Panc1 (cell line): ENCODE measurements around the gene CABP2. TPM values are rescaled to one million over a fixed set of nuclear protein-coding genes. Genes with fewer than 3 reads are reported as not detected.
"Not testable (repeated sequence)": the region's sequence is repeated elsewhere in the genome, so short reads cannot be mapped to it uniquely, and the experiment has no call there.

Experiments used
- ATAC-seq: fragments of 200-7000 bp; cut with Tn5 transposase; 2 replicates; pipeline ENCODE4 v1.9.1; 2020; ENCODE audit warnings: mild to moderate bottlenecking, moderate library complexity
- BruUV-seq: library from RNA; stranded (reverse); fragments of 400-500 nt; replicated peaks from 2 replicates; lab custom pipeline; 2021; lab: Mats Ljungman, UMichigan
- CTCF ChIA-PET: fragments of 300-600 bp; sonication (Branson Sonifier 250); formaldehyde crosslinking; loops from one replicate; lab custom pipeline; 2022; ENCODE audit warnings: antibody characterized with exemption; lab: Charles Lee
- POLR2A ChIA-PET: fragments of 300-600 bp; sonication (Branson Sonifier 250); formaldehyde crosslinking; loops from one replicate; lab custom pipeline; 2022; ENCODE audit warnings: antibody characterized with exemption; lab: Charles Lee
- DNase-seq: peaks from one replicate; pipeline ENCODE4 v3.0.0-alpha.2; 2010; ENCODE audit warnings: low read depth, low spot score
- H3K27ac ChIP-seq: 2 replicates; pipeline ENCODE4 v1.5.1; 2011; ENCODE audit warnings: mild to moderate bottlenecking, low read length, inconsistent platforms
- H3K27me3 ChIP-seq: fragments of 200-500 bp; sonication (Bioruptor generic); 2 replicates; pipeline ENCODE4 v1.6.0; 2014; ENCODE audit warnings: low read length, inconsistent platforms; ENCODE audit not compliant: control insufficient read depth, insufficient read depth
- H3K36me3 ChIP-seq: fragments of 200-500 bp; sonication (Bioruptor generic); 2 replicates; pipeline ENCODE4 v1.5.1; 2014; ENCODE audit warnings: inconsistent platforms, mild to moderate bottlenecking, low read length, moderate library complexity; ENCODE audit not compliant: control insufficient read depth, insufficient read depth
- H3K4me1 ChIP-seq: 2 replicates; pipeline ENCODE4 v1.5.1; 2011; ENCODE audit warnings: inconsistent platforms, mild to moderate bottlenecking, low read length, moderate library complexity; ENCODE audit not compliant: control insufficient read depth, insufficient read depth
- H3K4me3 ChIP-seq, 2 experiments: 2 replicates each; pipeline ENCODE4 v1.5.1; 2011 to 2012; ENCODE audit warnings: low read depth in 2 of 2, low read length in 2 of 2, mild to moderate bottlenecking in 2 of 2, inconsistent platforms in 1 of 2, moderate library complexity in 1 of 2
- H3K9me3 ChIP-seq: fragments of 200-500 bp; sonication (Bioruptor generic); 2 replicates; pipeline ENCODE4 v1.5.1; 2014; ENCODE audit warnings: low read depth, mild to moderate bottlenecking, inconsistent platforms, low read length, moderate library complexity; ENCODE audit not compliant: control insufficient read depth, insufficient read depth
- POLR2AphosphoS5 ChIP-seq: IDR thresholded peaks from 2 replicates; pipeline ENCODE4 v1.6.1; 2012; ENCODE audit warnings: mild to moderate bottlenecking, low read depth, low read length, moderate library complexity
- SIN3A ChIP-seq: IDR thresholded peaks from 2 replicates; pipeline ENCODE4 v1.6.1; 2012; ENCODE audit warnings: low read depth, mild to moderate bottlenecking, low read length, moderate library complexity, borderline replicate concordance; ENCODE audit not compliant: insufficient read depth
- TCF7L2 ChIP-seq: IDR thresholded peaks from 2 replicates; pipeline ENCODE4 v1.6.1; 2011; ENCODE audit warnings: mild to moderate bottlenecking, low read depth, low read length, inconsistent platforms
- in situ Hi-C: cut with HindIII; loops from 2 replicates; pipeline ENCODE4 v1.10.0; 2016; ENCODE audit warnings: low sequenced_read_pairs, low pct_unique_long_range_greater_than_20kb
- intact Hi-C: fragments of 100-400 bp; cut with micrococcal nuclease; formaldehyde crosslinking; loops from one replicate; pipeline ENCODE4 v1.10.0; 2022; ENCODE audit not compliant: unreplicated experiment
- total RNA-seq: library from RNA; stranded (reverse); gene quantifications from one replicate; pipeline ENCODE4 v1.2.1, GENCODE V29; 2021; ENCODE audit not compliant: unreplicated experiment
- TF ChIP-seq, protein P1 (sequence below): fragments of 450-650 bp; IDR thresholded peaks from 2 replicates; pipeline ENCODE4 v1.5.1; 2017; ENCODE audit warnings: mild to moderate bottlenecking
- TF ChIP-seq, protein P2 (sequence below), 2 experiments: IDR thresholded peaks; 2 replicates each; pipeline ENCODE4 v1.6.1; 2011 to 2012; ENCODE audit warnings: low read depth in 2 of 2, control low read depth in 1 of 2, low read length in 1 of 2, mild to moderate bottlenecking in 1 of 2, moderate library complexity in 1 of 2; ENCODE audit not compliant: insufficient read depth in 1 of 2

CABP2 gene
- total RNA-seq, 1 experiment from 2014 or later, result not detected

DNA sequence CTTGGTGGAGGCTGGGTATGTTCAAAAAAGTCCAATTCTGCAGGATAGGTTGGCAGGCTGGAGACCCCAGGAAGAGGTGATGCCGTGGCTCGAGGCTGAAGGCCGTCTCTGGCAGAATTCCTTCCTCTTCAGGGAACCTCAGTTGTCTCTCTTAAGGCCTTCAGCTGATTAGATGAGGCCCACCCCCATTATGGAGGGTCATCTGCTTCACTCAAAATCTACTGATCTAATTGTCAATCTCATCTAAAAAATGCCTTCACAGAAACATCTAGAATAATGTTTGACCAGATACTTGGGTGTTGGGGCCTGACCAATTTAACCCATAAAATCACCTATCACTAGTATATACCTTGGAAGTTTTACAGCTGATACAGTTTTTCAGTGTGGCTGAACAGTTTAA lies 33.0 kb upstream of the CABP2 start:
- intact Hi-C loops, result no loop called here
- ChIA-PET CTCF (no interaction called here), POLR2A (no interaction called here)

DNA sequence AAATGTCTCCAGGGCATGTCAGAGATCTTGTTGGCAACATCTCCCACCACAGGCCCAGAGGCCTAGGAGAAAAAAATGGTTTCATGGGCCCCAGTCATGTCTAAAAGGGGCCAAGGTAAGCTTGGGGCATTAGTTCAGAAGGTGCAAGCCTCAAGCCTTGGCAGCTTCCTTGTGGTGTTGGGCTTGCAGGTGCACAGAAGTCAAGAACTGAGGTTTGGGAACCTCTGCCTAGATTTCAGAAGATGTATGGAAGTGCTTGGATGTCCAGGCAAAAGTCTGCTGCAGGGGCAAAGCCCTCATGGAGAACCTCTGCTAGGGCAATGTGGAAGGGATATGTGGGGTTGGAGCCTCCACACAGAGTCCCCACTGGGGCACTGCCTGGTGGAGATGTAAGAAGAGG lies 28.5 kb upstream of the CABP2 start:
- POLR2A ChIA-PET, H3K9me3 ChIP-seq, H3K36me3 ChIP-seq, in situ Hi-C loops, H3K27ac ChIP-seq, DNase-seq, H3K4me3 ChIP-seq, intact Hi-C loops, ATAC-seq, BruUV-seq, H3K27me3 ChIP-seq, H3K4me1 ChIP-seq, CTCF ChIA-PET: not testable (repeated sequence)

More for the DNA sequence above, 33.0 kb upstream of the CABP2 start:
- no peak overlapping the region for H3K4me3 ChIP-seq
- in situ Hi-C loops, result no loop called here
- no peaks in the 10 kb centered on the region for H3K9me3 ChIP-seq
- no peak for TF ChIP-seq POLR2AphosphoS5
- TF ChIP-seq, protein P1, sequence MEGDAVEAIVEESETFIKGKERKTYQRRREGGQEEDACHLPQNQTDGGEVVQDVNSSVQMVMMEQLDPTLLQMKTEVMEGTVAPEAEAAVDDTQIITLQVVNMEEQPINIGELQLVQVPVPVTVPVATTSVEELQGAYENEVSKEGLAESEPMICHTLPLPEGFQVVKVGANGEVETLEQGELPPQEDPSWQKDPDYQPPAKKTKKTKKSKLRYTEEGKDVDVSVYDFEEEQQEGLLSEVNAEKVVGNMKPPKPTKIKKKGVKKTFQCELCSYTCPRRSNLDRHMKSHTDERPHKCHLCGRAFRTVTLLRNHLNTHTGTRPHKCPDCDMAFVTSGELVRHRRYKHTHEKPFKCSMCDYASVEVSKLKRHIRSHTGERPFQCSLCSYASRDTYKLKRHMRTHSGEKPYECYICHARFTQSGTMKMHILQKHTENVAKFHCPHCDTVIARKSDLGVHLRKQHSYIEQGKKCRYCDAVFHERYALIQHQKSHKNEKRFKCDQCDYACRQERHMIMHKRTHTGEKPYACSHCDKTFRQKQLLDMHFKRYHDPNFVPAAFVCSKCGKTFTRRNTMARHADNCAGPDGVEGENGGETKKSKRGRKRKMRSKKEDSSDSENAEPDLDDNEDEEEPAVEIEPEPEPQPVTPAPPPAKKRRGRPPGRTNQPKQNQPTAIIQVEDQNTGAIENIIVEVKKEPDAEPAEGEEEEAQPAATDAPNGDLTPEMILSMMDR, result no peak
- TF ChIP-seq, protein P2, sequence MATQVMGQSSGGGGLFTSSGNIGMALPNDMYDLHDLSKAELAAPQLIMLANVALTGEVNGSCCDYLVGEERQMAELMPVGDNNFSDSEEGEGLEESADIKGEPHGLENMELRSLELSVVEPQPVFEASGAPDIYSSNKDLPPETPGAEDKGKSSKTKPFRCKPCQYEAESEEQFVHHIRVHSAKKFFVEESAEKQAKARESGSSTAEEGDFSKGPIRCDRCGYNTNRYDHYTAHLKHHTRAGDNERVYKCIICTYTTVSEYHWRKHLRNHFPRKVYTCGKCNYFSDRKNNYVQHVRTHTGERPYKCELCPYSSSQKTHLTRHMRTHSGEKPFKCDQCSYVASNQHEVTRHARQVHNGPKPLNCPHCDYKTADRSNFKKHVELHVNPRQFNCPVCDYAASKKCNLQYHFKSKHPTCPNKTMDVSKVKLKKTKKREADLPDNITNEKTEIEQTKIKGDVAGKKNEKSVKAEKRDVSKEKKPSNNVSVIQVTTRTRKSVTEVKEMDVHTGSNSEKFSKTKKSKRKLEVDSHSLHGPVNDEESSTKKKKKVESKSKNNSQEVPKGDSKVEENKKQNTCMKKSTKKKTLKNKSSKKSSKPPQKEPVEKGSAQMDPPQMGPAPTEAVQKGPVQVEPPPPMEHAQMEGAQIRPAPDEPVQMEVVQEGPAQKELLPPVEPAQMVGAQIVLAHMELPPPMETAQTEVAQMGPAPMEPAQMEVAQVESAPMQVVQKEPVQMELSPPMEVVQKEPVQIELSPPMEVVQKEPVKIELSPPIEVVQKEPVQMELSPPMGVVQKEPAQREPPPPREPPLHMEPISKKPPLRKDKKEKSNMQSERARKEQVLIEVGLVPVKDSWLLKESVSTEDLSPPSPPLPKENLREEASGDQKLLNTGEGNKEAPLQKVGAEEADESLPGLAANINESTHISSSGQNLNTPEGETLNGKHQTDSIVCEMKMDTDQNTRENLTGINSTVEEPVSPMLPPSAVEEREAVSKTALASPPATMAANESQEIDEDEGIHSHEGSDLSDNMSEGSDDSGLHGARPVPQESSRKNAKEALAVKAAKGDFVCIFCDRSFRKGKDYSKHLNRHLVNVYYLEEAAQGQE (IDR thresholded peaks at IDR 0.05; ENCODE audit: insufficient read depth in 1 of 2, low read depth in 2 of 2, low read length in 1 of 2), result no peak
- TF ChIP-seq TCF7L2, result no peak
- no peak for TF ChIP-seq SIN3A
- no peak overlapping the region for H3K27ac ChIP-seq
- no peak for DNase-seq
- no TSS peak for BruUV-seq
- no peak for ATAC-seq
- H3K27me3 ChIP-seq, result no peaks in the 10 kb centered on the region
- H3K4me1 ChIP-seq, result no peaks in the 10 kb centered on the region
- H3K36me3 ChIP-seq, result no peaks in the 10 kb centered on the region

DNA sequence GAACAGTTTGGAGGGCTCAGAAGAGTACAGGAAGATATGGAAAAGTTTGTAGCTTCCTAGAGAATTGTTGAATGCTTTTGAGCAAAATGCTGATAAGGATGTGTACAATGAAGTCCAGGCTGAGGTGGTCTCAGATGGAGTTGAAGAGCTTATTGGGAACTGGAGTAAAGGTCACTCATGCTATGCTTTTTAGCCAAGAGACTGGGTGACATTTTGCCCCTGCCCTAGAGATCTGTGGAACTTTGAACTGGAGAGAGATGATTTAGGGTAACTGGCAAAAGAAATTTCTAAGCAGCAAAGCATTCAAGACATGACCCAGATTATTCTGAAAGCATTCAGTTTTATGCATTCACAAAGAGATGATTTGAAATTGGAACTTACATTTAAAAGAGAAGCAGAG lies 27.9 kb upstream of the CABP2 start:
- H3K4me3 ChIP-seq, result no peak overlapping the region
- BruUV-seq, result no TSS peak
- TF ChIP-seq, protein P1, result no peak
- TF ChIP-seq, protein P2 (IDR thresholded peaks at IDR 0.05; ENCODE audit: insufficient read depth in 1 of 2, low read depth in 2 of 2, low read length in 1 of 2), result no peak
- TF ChIP-seq TCF7L2 (no peak), SIN3A (no peak), POLR2AphosphoS5 (no peak)
- H3K4me1 ChIP-seq, result no peaks in the 10 kb centered on the region
- CTCF ChIA-PET, result no interaction called here
- H3K27me3 ChIP-seq, result no peaks in the 10 kb centered on the region
- in situ Hi-C loops, result no loop called here
- H3K36me3 ChIP-seq, result no peaks in the 10 kb centered on the region
- no peak for DNase-seq
- no peak for ATAC-seq
- POLR2A ChIA-PET, result no interaction called here
- intact Hi-C loops, result no loop called here
- no peak overlapping the region for H3K27ac ChIP-seq
- H3K9me3 ChIP-seq, result no peaks in the 10 kb centered on the region
